ENCODE measurements around the gene PCDHGB2.
"Not testable (repeated sequence)": the region's sequence is repeated elsewhere in the genome, so short reads cannot be mapped to it uniquely, and the experiment has no call there.

The PCDHGB2 gene

GRCh38 chr5:141387557-141388311 lies 27.9 kb downstream of the PCDHGB2 start, which contains the start of gene PCDHGB4:
Gene PCDHGB4 (plus strand): TSS chr5:141387698. CDS start chr5:141387885, 187 bp downstream.
- not testable (repeated sequence) for DNase-seq

- DNase-seq, result no peak
Observed at GRCh38 chr5:141388661-141389060, 28.9 kb downstream of the PCDHGB2 start.

- no peak for DNase-seq
Observed at GRCh38 chr5:141389153-141390042, 29.6 kb downstream of the PCDHGB2 start.

GRCh38 chr5:141392429-141393198 lies 32.8 kb downstream of the PCDHGB2 start, which contains the start of gene PCDHGA8:
Gene PCDHGA8 (plus strand): TSS chr5:141392633. CDS start chr5:141392814, 181 bp downstream.
- DNase-seq, result no peak

- no peak for DNase-seq
Observed at GRCh38 chr5:141393267-141393666, 33.5 kb downstream of the PCDHGB2 start.

- not testable (repeated sequence) for DNase-seq
Observed at GRCh38 chr5:141394401-141395187, 34.8 kb downstream of the PCDHGB2 start.

GRCh38 chr5:141397756-141398551 lies 38.2 kb downstream of the PCDHGB2 start, which contains the start of gene PCDHGB5:
Gene PCDHGB5 (plus strand): TSS chr5:141397947. CDS start chr5:141398128, 181 bp downstream.
- peak in 1 of 2 donors; percentile 37 for DNase-seq

- DNase-seq, result no peak
Observed at GRCh38 chr5:141398608-141399007, 38.8 kb downstream of the PCDHGB2 start.

- DNase-seq, result no peak
Observed at GRCh38 chr5:141399555-141400258, 39.9 kb downstream of the PCDHGB2 start.

- DNase-seq, result no peak
Observed at GRCh38 chr5:141402553-141403243, 42.9 kb downstream of the PCDHGB2 start, which contains the start of gene PCDHGA9. Gene PCDHGA9 (plus strand): TSS chr5:141402778. CDS start chr5:141402953, 175 bp downstream.

GRCh38 chr5:141403387-141403786 lies 43.6 kb downstream of the PCDHGB2 start:
- DNase-seq, result no peak

GRCh38 chr5:141407790-141408505 lies 48.2 kb downstream of the PCDHGB2 start, which contains the start of gene PCDHGB6:
Gene PCDHGB6 (plus strand): TSS chr5:141408021. CDS start chr5:141408203, 182 bp downstream.
- DNase-seq, result not testable (repeated sequence)

GRCh38 chr5:141409598-141410306 lies 50.0 kb downstream of the PCDHGB2 start:
- DNase-seq, result no peak

GRCh38 chr5:141411575-141411974 lies 51.8 kb downstream of the PCDHGB2 start:
- no peak for DNase-seq

All from stimulated activated CD4-positive, alpha-beta T cell treated with anti-CD3 and anti-CD28 coated beads, Interleukin-2, amount 100 ng/mL, for 48 hours (primary cell).